ENCODE results near the gene DNAI1.

The DNAI1 gene

DNA sequence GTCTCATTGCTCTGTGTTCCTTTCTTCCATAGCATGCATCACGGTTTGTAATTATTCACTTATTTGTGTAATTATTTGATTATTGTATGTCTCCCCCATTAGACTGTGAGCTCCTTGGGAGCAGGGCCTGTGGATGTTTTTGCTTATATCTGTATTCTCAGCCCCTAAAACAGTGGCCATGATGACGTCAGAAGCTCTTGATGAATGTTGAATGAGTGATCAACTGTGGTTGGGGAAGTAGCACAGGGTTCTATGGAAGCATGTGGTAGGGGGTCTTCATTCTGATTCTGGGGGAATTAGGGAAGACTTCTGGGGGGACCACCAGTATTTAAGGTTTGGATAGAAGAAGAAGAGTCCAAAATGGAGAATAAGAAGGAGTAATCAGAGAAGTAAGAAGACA is 6.0 kb downstream of the DNAI1 start:
- H4K20me1 ChIP-seq (ENCODE audit: low read depth, low read length) = no peaks in the 10 kb centered on the region
- TF ChIP-seq EZH2phosphoT487 (conservative IDR thresholded peaks at IDR 0.05; ENCODE audit: low read length) (no peak), CTCF (IDR thresholded peaks at IDR 0.05; ENCODE audit: insufficient read depth, low read length, poor library complexity, severe bottlenecking) (no peak)
- no peak overlapping the region for H3K9ac ChIP-seq (ENCODE audit: low read length)
- H3K4me2 ChIP-seq (ENCODE audit: low read depth, low read length, poor library complexity, severe bottlenecking) = no peak overlapping the region
- H2AFZ ChIP-seq (ENCODE audit: low read depth, low read length, severe bottlenecking) = no peak overlapping the region
- no peaks in the 10 kb centered on the region for H3K9me2 ChIP-seq (replicated peaks; ENCODE audit: insufficient read depth, low read length)
- H3K27ac ChIP-seq (ENCODE audit: low read depth, low read length) = no peak overlapping the region
- no peaks in the 10 kb centered on the region for H3K9me3 ChIP-seq (ENCODE audit: insufficient read depth, low read length)
- H3K27me3 ChIP-seq (ENCODE audit: low read length) = no peaks in the 10 kb centered on the region; the same call in 1 of the 2 replicates
- no peaks in the 10 kb centered on the region for H3K79me2 ChIP-seq (ENCODE audit: insufficient read depth, low read length)
- H3K4me3 ChIP-seq (ENCODE audit: insufficient read depth, low read length, poor library complexity, severe bottlenecking) = no peak overlapping the region
- H3K36me3 ChIP-seq (ENCODE audit: low read length) = no peaks in the 10 kb centered on the region
- H3F3A ChIP-seq (ENCODE audit: insufficient read depth) = no peaks in the 10 kb centered on the region

DNA sequence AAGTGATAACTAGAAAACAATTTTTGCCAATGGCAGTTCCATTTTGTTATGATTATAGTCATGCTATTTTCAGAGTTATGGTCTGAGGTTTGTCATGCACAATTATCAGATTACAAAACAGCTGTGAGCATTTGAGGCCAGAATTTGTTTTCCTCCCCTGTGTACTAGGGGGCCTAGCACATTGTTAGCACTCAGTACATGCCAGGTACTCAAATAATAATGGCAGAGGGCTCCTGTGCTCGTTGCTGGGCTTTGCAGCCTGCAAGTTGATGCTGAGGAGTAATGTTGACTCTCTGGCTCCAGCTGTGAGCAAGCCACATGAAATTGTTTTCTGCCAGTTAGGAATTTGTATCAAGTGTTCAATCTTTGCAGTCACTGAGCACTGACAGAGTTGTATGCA is 6.9 kb downstream of the DNAI1 start:
- H3K27me3 ChIP-seq (ENCODE audit: low read length) = no peaks in the 10 kb centered on the region; the same call in 1 of the 2 replicates
- H3K4me3 ChIP-seq (ENCODE audit: insufficient read depth, low read length, poor library complexity, severe bottlenecking) = no peak overlapping the region
- H3K9me3 ChIP-seq (ENCODE audit: insufficient read depth, low read length) = no peaks in the 10 kb centered on the region
- TF ChIP-seq EZH2phosphoT487 (conservative IDR thresholded peaks at IDR 0.05; ENCODE audit: low read length) = no peak
- TF ChIP-seq CTCF (IDR thresholded peaks at IDR 0.05; ENCODE audit: insufficient read depth, low read length, poor library complexity, severe bottlenecking) = no peak
- H2AFZ ChIP-seq (ENCODE audit: low read depth, low read length, severe bottlenecking) = no peak overlapping the region
- H4K20me1 ChIP-seq (ENCODE audit: low read depth, low read length) = no peaks in the 10 kb centered on the region; the same call in 1 of the 2 replicates
- H3K9ac ChIP-seq (ENCODE audit: low read length) = no peak overlapping the region
- no peak overlapping the region for H3K4me2 ChIP-seq (ENCODE audit: low read depth, low read length, poor library complexity, severe bottlenecking)
- H3F3A ChIP-seq (ENCODE audit: insufficient read depth) = no peaks in the 10 kb centered on the region
- no peaks in the 10 kb centered on the region for H3K36me3 ChIP-seq (ENCODE audit: low read length)
- H3K27ac ChIP-seq (ENCODE audit: low read depth, low read length) = no peak overlapping the region
- no peaks in the 10 kb centered on the region for H3K79me2 ChIP-seq (ENCODE audit: insufficient read depth, low read length)
- no peaks in the 10 kb centered on the region for H3K9me2 ChIP-seq (replicated peaks; ENCODE audit: insufficient read depth, low read length)

DNA sequence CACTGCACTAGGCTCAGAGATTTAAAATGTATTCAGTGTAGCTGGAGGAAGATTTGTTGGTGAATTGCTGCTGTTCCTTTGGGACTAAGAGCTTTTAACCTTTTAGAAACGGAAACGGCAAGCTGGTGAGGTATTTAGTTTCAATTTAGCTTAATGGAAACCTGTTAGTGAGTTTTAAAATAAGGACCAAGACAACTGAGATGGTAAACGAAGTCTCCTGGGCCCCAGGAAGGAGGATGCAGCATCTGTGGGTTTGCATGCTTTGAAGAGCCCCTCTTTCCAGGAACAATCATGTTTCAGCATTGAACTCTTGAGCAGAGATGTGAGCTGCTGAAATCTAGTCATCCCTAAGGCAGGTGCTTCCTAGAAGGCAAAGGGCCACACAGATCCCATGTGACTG is 16.5 kb downstream of the DNAI1 start:
- Histone ChIP-seq H3K9me2 (replicated peaks; ENCODE audit: insufficient read depth, low read length) (no peaks in the 10 kb centered on the region), H3K27me3 (ENCODE audit: low read length) (0 out of 2 replicates have a peak, but pooled peaks cover 3% of the 10 kb centered on the region), H3K9ac (ENCODE audit: low read length) (no peak overlapping the region), H3K9me3 (ENCODE audit: insufficient read depth, low read length) (no peaks in the 10 kb centered on the region), H3K4me2 (ENCODE audit: low read depth, low read length, poor library complexity, severe bottlenecking) (no peak overlapping the region), H4K20me1 (ENCODE audit: low read depth, low read length) (no peaks in the 10 kb centered on the region; the same call in 1 of the 2 replicates), H3K36me3 (ENCODE audit: low read length) (no peaks in the 10 kb centered on the region), H2AFZ (ENCODE audit: low read depth, low read length, severe bottlenecking) (no peak overlapping the region), H3K79me2 (ENCODE audit: insufficient read depth, low read length) (no peaks in the 10 kb centered on the region), H3K4me3 (ENCODE audit: insufficient read depth, low read length, poor library complexity, severe bottlenecking) (no peak overlapping the region), H3F3A (ENCODE audit: insufficient read depth) (no peaks in the 10 kb centered on the region), H3K27ac (ENCODE audit: low read depth, low read length) (no peak overlapping the region)
- TF ChIP-seq CTCF (IDR thresholded peaks at IDR 0.05; ENCODE audit: insufficient read depth, low read length, poor library complexity, severe bottlenecking) = no peak
- TF ChIP-seq EZH2phosphoT487 (conservative IDR thresholded peaks at IDR 0.05; ENCODE audit: low read length) = no peak

Measured in SU-DHL-6 (cell line).